IMR-90 (cell line): Measurements from ENCODE around the gene CNDP2. TPM values are rescaled to one million over a fixed set of nuclear protein-coding genes. Genes with fewer than 3 reads are reported as not detected.
"Not testable (repeated sequence)": the region's sequence is repeated elsewhere in the genome, so short reads cannot be mapped to it uniquely, and the experiment has no call there.

ENCODE experiments used
- ATAC-seq: fragments of 200-7000 bp; cut with Tn5 transposase; 2 replicates; pipeline ENCODE4 v1.9.1; 2020; ENCODE audit warnings: low read depth, mild to moderate bottlenecking, moderate library complexity
- BruUV-seq: library from RNA; stranded (reverse); fragments of 400-500 nt; replicated peaks from 2 replicates; lab custom pipeline; 2021; lab: Mats Ljungman, UMichigan
- CTCF ChIA-PET: fragments of 300-600 bp; formaldehyde crosslinking; extraction: SDS; loops from one replicate; lab custom pipeline; 2021; ENCODE audit warnings: antibody characterized with exemption; lab: Yijun Ruan, JAX
- POLR2A ChIA-PET: fragments of 300-600 bp; sonication (Branson Sonifier 250); formaldehyde crosslinking; loops from one replicate; lab custom pipeline; 2022; ENCODE audit warnings: antibody characterized with exemption; ENCODE audit not compliant: unreplicated experiment; lab: Charles Lee
- DNase-seq: peaks from one replicate; pipeline ENCODE4 v3.0.0; 2013
- H2AFZ ChIP-seq: replicated peaks from 2 replicates; pipeline ENCODE3; 2013; ENCODE audit warnings: low read length, mild to moderate bottlenecking; ENCODE audit not compliant: poor library complexity
- H2AK5ac ChIP-seq: 2 replicates; pipeline ENCODE4 v1.6.1; 2013; ENCODE audit warnings: low read depth, low read length, inconsistent platforms
- H2AK9ac ChIP-seq: replicated peaks from 2 replicates; pipeline ENCODE3; 2013; ENCODE audit warnings: mild to moderate bottlenecking, low read depth, low read length, moderate library complexity; ENCODE audit not compliant: poor library complexity
- H2BK120ac ChIP-seq: 2 replicates; pipeline ENCODE4 v1.6.1; 2013; ENCODE audit warnings: low read depth, low read length, inconsistent platforms
- H2BK15ac ChIP-seq: 3 replicates; pipeline ENCODE4 v1.6.1; 2013; ENCODE audit warnings: low read depth, low read length, inconsistent platforms
- H2BK20ac ChIP-seq: 2 replicates; pipeline ENCODE4 v1.6.1; 2013; ENCODE audit warnings: low read depth, mild to moderate bottlenecking, inconsistent platforms, low read length, moderate library complexity
- H2BK5ac ChIP-seq: 2 replicates; pipeline ENCODE4 v1.6.1; 2013; ENCODE audit warnings: mild to moderate bottlenecking, low read depth, low read length, inconsistent platforms; ENCODE audit not compliant: poor library complexity, severe bottlenecking
- H3K14ac ChIP-seq: replicated peaks from 2 replicates; pipeline ENCODE4 v1.6.1; 2013; ENCODE audit warnings: low read depth, low read length, inconsistent platforms
- H3K18ac ChIP-seq: 2 replicates; pipeline ENCODE4 v1.6.1; 2013; ENCODE audit warnings: low read depth, low read length, control low read depth
- H3K23ac ChIP-seq: 2 replicates; pipeline ENCODE4 v1.6.1; 2013; ENCODE audit warnings: low read depth, low read length, inconsistent platforms
- H3K27ac ChIP-seq: 2 replicates; pipeline ENCODE4 v1.5.1; 2013; ENCODE audit warnings: mild to moderate bottlenecking, control low read depth, low read length; ENCODE audit not compliant: insufficient read depth
- H3K27me3 ChIP-seq: 2 replicates; pipeline ENCODE4 v1.6.1; 2013; ENCODE audit warnings: low read length; ENCODE audit not compliant: control insufficient read depth, insufficient read depth
- H3K36me3 ChIP-seq: 2 replicates; pipeline ENCODE4 v1.6.1; 2013; ENCODE audit warnings: low read length, mixed read lengths; ENCODE audit not compliant: control insufficient read depth, insufficient read depth
- H3K4ac ChIP-seq: 2 replicates; pipeline ENCODE4 v1.6.1; 2013; ENCODE audit warnings: low read depth, low read length, inconsistent platforms
- H3K4me1 ChIP-seq: 2 replicates; pipeline ENCODE4 v1.6.1; 2013; ENCODE audit warnings: low read length, mixed read lengths; ENCODE audit not compliant: control insufficient read depth, insufficient read depth
- H3K4me2 ChIP-seq: 2 replicates; pipeline ENCODE4 v1.6.1; 2013; ENCODE audit warnings: low read depth, mild to moderate bottlenecking, control low read depth, low read length, moderate library complexity
- H3K4me3 ChIP-seq: 2 replicates; pipeline ENCODE4 v1.5.1; 2013; ENCODE audit warnings: low read depth, mild to moderate bottlenecking, control low read depth, low read length, moderate library complexity; ENCODE audit not compliant: insufficient read depth
- H3K56ac ChIP-seq: 2 replicates; pipeline ENCODE4 v1.6.1; 2013; ENCODE audit warnings: low read length, inconsistent platforms; ENCODE audit not compliant: insufficient read depth; ENCODE audit errors: extremely low read depth
- H3K79me1 ChIP-seq, 2 experiments: 2 replicates each; pipeline ENCODE4 v1.6.1; 2013; ENCODE audit warnings: low read length in 2 of 2, inconsistent platforms in 1 of 2, low read depth in 1 of 2
- H3K9ac ChIP-seq: 2 replicates; pipeline ENCODE4 v1.6.1; 2013; ENCODE audit warnings: low read depth, low read length, control low read depth
- H3K9me1 ChIP-seq: 2 replicates; pipeline ENCODE4 v1.6.1; 2013; ENCODE audit warnings: low read length, inconsistent platforms; ENCODE audit not compliant: insufficient read depth
- H3K9me3 ChIP-seq: 2 replicates; pipeline ENCODE4 v1.6.1; 2013; ENCODE audit warnings: low read length; ENCODE audit not compliant: control insufficient read depth, insufficient read depth
- H4K20me1 ChIP-seq: 2 replicates; pipeline ENCODE4 v1.6.1; 2013; ENCODE audit warnings: low read length, inconsistent platforms; ENCODE audit not compliant: insufficient read depth
- H4K5ac ChIP-seq: 2 replicates; pipeline ENCODE4 v1.6.1; 2013; ENCODE audit warnings: mild to moderate bottlenecking, low read depth, low read length, control low read depth
- H4K8ac ChIP-seq, 2 experiments: 2 replicates each; pipeline ENCODE4 v1.6.1; 2013; ENCODE audit warnings: low read depth in 2 of 2, low read length in 2 of 2, control low read depth in 1 of 2, inconsistent platforms in 1 of 2
- H4K91ac ChIP-seq: 2 replicates; pipeline ENCODE4 v1.6.1; 2013; ENCODE audit warnings: low read depth, low read length, inconsistent platforms; ENCODE audit not compliant: insufficient read depth
- WGBS, 2 experiments: methylation state at CpG; one replicate each; pipeline versions ENCODE4 v1.1.5 to v1.1.7; 2013; ENCODE audit warnings: missing lambda C conversion rate in 2 of 2; ENCODE audit not compliant: insufficient read length in 1 of 2; ENCODE audit errors: extremely low coverage in 2 of 2; 5-methylcytosine and 5-hydroxymethylcytosine counted together
- dilution Hi-C: fragments of 300-500 bp; cut with HindIII; formaldehyde crosslinking; loops from one replicate; pipeline ENCODE4 v1.14.3; 2018; ENCODE audit warnings: low sequenced_read_pairs; ENCODE audit not compliant: unreplicated experiment
- in situ Hi-C: fragments of 300-500 bp; cut with MboI; formaldehyde crosslinking; loops from 3 replicates; pipeline ENCODE4 v1.14.3; 2019; ENCODE audit warnings: low sequenced_read_pairs, inconsistent platforms, mixed read lengths
- intact Hi-C: fragments of 100-400 bp; cut with micrococcal nuclease; formaldehyde crosslinking; loops from 2 replicates; pipeline ENCODE4 v1.10.0; 2022
- polyA plus RNA-seq, 3 experiments: library from polyadenylated mRNA; depleted of rRNA; stranded (reverse); fragments of >200 nt; gene quantifications; 2 replicates each; pipeline ENCODE4 v1.2.3, GENCODE V29; 2012; ENCODE audit warnings: low replicate concordance in 1 of 3
- total RNA-seq: library from RNA; depleted of rRNA; stranded (reverse); fragments of >200 nt; gene quantifications from 2 replicates; pipeline ENCODE4 v1.2.3, GENCODE V29; 2012

The CNDP2 gene
- total and polyA plus RNA-seq, 2 of the 4 experiments (the other 2 are of a cell fraction), result 52.0 to 67.9 TPM

DNA sequence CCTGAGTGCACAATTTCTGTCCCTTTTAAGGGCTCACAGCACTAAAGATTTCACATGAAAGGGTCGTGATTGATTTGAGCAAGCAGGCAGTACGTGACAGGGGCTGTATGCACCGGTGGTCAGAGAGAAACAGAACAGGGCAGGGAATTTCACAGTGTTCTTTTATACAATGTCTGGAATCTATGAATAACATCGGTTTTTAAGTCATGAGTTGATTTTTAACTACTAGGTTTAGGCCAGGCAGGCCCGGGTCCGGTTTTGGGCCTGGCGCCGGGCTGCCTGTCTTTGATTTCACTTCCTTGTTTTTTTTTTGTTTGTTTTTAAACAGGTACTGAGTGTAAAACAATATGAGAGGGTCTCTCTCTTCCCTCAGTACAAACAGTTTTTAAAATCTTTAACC is 4.6 kb downstream of the CNDP2 start:
- H3K4me3 ChIP-seq, H3K18ac ChIP-seq, H4K8ac ChIP-seq, POLR2A ChIA-PET, H2AK5ac ChIP-seq, H2AK9ac ChIP-seq, H4K91ac ChIP-seq, H3K4me2 ChIP-seq, H3K9me3 ChIP-seq, H2BK20ac ChIP-seq, H2BK15ac ChIP-seq, CTCF ChIA-PET, BruUV-seq, H4K5ac ChIP-seq, H4K20me1 ChIP-seq, H3K9me1 ChIP-seq, H2AFZ ChIP-seq, H3K56ac ChIP-seq, H3K14ac ChIP-seq, H3K4ac ChIP-seq, H2BK120ac ChIP-seq, H2BK5ac ChIP-seq, in situ Hi-C loops, ATAC-seq, H3K9ac ChIP-seq, H3K4me1 ChIP-seq, dilution Hi-C loops, intact Hi-C loops, DNase-seq, H3K23ac ChIP-seq, H3K27me3 ChIP-seq, H3K27ac ChIP-seq: not testable (repeated sequence)
- peaks cover 29% of the 10 kb centered on the region for H3K36me3 ChIP-seq
- 93% methylated on average over 3 of the region's 8 CpGs; no CpG with 5 or more reads in 1 of the 2 experiments for WGBS, 2 experiments
- H3K79me1 ChIP-seq, result peaks cover 16 to 27% of the 10 kb centered on the region in 2 experiments
